Endothelial cell of umbilical vein (primary cell): ENCODE data around the gene CDC45. TPM values are rescaled to one million over a fixed set of nuclear protein-coding genes. Genes with fewer than 3 reads are reported as not detected.

ENCODE experiments used
- polyA plus RNA-seq, 4 experiments: library from polyadenylated mRNA; depleted of rRNA in 3 of 4; stranded (reverse) in 3 of 4; unstranded in 1 of 4; fragments of >200 nt; gene quantifications; 2 replicates each; pipeline versions ENCODE4 v1.2.1 to v1.2.3, GENCODE V29; 2011 to 2012; ENCODE audit warnings: missing spikeins in 1 of 4
- total RNA-seq: library from RNA; stranded (reverse); gene quantifications from 2 replicates; pipeline ENCODE4 v1.2.3, GENCODE V29; 2021

The CDC45 gene
- total and polyA plus RNA-seq, 2 donors (not counting 3 experiments of a cell fraction or from before 2014, with no cell fraction given): 36.6 to 40.6 TPM

Other genes starting within 250 kb of the CDC45 start
- gene CLTCL1, start 188.2 kb upstream of the CDC45 start, total RNA-seq: 6.2 and 6.8 TPM in 2 replicates
- gene CLTCL1, start 188.2 kb upstream of the CDC45 start, polyA plus RNA-seq: 5.0 and 5.1 TPM in 2 replicates
- 27.7 and 30.9 TPM in 2 replicates for gene HIRA, start 48.2 kb upstream of the CDC45 start, total RNA-seq
- 17.3 and 18.1 TPM in 2 replicates for gene HIRA, start 48.2 kb upstream of the CDC45 start, polyA plus RNA-seq
- 27.4 and 30.6 TPM in 2 replicates for gene MRPL40, start 47.4 kb upstream of the CDC45 start, total RNA-seq
- gene MRPL40, start 47.4 kb upstream of the CDC45 start, polyA plus RNA-seq: 17.5 and 22.0 TPM in 2 replicates
- gene C22orf39, start 32.2 kb upstream of the CDC45 start, total RNA-seq: 25.0 and 26.1 TPM in 2 replicates
- 27.4 and 28.0 TPM in 2 replicates for gene C22orf39, start 32.2 kb upstream of the CDC45 start, polyA plus RNA-seq
- 122 and 127 TPM in 2 replicates for gene UFD1, start 727 bp upstream of the CDC45 start, total RNA-seq
- gene UFD1, start 727 bp upstream of the CDC45 start, polyA plus RNA-seq: 221 and 228 TPM in 2 replicates
- 165 and 198 TPM in 2 replicates for gene CLDN5, start 44.5 kb downstream of the CDC45 start, total RNA-seq
- 252 and 295 TPM in 2 replicates for gene CLDN5, start 44.5 kb downstream of the CDC45 start, polyA plus RNA-seq
- gene SEPTIN5, start 234.6 kb downstream of the CDC45 start, total RNA-seq: 31.1 and 33.5 TPM in 2 replicates
- gene SEPTIN5, start 234.6 kb downstream of the CDC45 start, polyA plus RNA-seq: 35.8 and 37.8 TPM in 2 replicates
- gene GP1BB, start 243.6 kb downstream of the CDC45 start, total RNA-seq: 1.5 and 1.7 TPM in 2 replicates
- gene GP1BB, start 243.6 kb downstream of the CDC45 start, polyA plus RNA-seq: 6.2 and 8.3 TPM in 2 replicates